GM23338 (cell line): ENCODE measurements around the gene TXN. TPM values are rescaled to one million over a fixed set of nuclear protein-coding genes. Genes with fewer than 3 reads are reported as not detected.

Experiments
- ATAC-seq: fragments of 200-7000 bp; cut with Tn5 transposase; 3 replicates; pipeline ENCODE4 v1.9.1; 2020
- DNase-seq: peaks from one replicate; pipeline ENCODE4 v3.0.0-alpha.2; 2015; ENCODE audit warnings: low spot score
- H2AFZ ChIP-seq: fragments of 200-600 bp; sonication (generic); 2 replicates; pipeline ENCODE4 v1.8.0; 2016; ENCODE audit warnings: antibody characterized with exemption, mild to moderate bottlenecking, moderate library complexity
- H3F3A ChIP-seq: fragments of 200-600 bp; sonication (generic); replicated peaks from 2 replicates; pipeline ENCODE4 v1.8.0; 2017; ENCODE audit warnings: antibody characterized with exemption, mixed run types, low read depth
- H3K27ac ChIP-seq: fragments of 200-600 bp; sonication (generic); 2 replicates; pipeline ENCODE4 v1.6.1; 2016; ENCODE audit warnings: low read depth
- H3K27me3 ChIP-seq: fragments of 200-600 bp; sonication (generic); 2 replicates; pipeline ENCODE4 v1.8.0; 2016; ENCODE audit warnings: mild to moderate bottlenecking, mixed run types, moderate library complexity; ENCODE audit not compliant: insufficient read depth
- H3K36me3 ChIP-seq: fragments of 200-600 bp; sonication (generic); 2 replicates; pipeline ENCODE4 v1.8.0; 2016; ENCODE audit warnings: mild to moderate bottlenecking; ENCODE audit not compliant: insufficient read depth
- H3K4me1 ChIP-seq: fragments of 200-600 bp; sonication (generic); 2 replicates; pipeline ENCODE4 v1.8.0; 2016; ENCODE audit warnings: mild to moderate bottlenecking, moderate library complexity; ENCODE audit not compliant: insufficient read depth
- H3K4me2 ChIP-seq: fragments of 200-600 bp; sonication (generic); 2 replicates; pipeline ENCODE4 v1.7.1; 2017; ENCODE audit warnings: mixed run types
- H3K4me3 ChIP-seq: fragments of 200-600 bp; sonication (generic); 2 replicates; pipeline ENCODE4 v1.6.1; 2016; ENCODE audit warnings: mixed run types
- H3K79me2 ChIP-seq: fragments of 200-600 bp; sonication (generic); replicated peaks from 2 replicates; pipeline ENCODE4 v1.8.0; 2017; ENCODE audit warnings: mild to moderate bottlenecking; ENCODE audit not compliant: insufficient read depth
- H3K9me2 ChIP-seq: fragments of 200-600 bp; sonication (generic); 2 replicates; pipeline ENCODE4 v1.8.0; 2017; ENCODE audit not compliant: insufficient read depth
- H4K20me1 ChIP-seq: fragments of 200-600 bp; sonication (generic); replicated peaks from 2 replicates; pipeline ENCODE4 v1.8.0; 2017; ENCODE audit warnings: mild to moderate bottlenecking; ENCODE audit not compliant: insufficient read depth
- H3K27ac Mint-ChIP-seq: 2 replicates; pipeline ENCODE4 v1.8.0; 2020; ENCODE audit warnings: inconsistent platforms, mild to moderate bottlenecking, moderate library complexity, mixed read lengths
- H3K27me3 Mint-ChIP-seq: 3 replicates; pipeline ENCODE4 v1.8.0; 2022; ENCODE audit warnings: low read depth, mild to moderate bottlenecking, moderate library complexity, mixed read lengths, inconsistent platforms; ENCODE audit not compliant: insufficient read depth, poor library complexity
- H3K36me3 Mint-ChIP-seq: 3 replicates; pipeline ENCODE4 v1.8.0; 2021; ENCODE audit warnings: low read depth, mild to moderate bottlenecking, inconsistent platforms, moderate library complexity, mixed read lengths
- H3K4me1 Mint-ChIP-seq: 3 replicates; pipeline ENCODE4 v1.8.0; 2020; ENCODE audit warnings: mild to moderate bottlenecking, inconsistent platforms, mixed read lengths
- H3K4me3 Mint-ChIP-seq: 3 replicates; pipeline ENCODE4 v1.8.0; 2021; ENCODE audit warnings: moderate library complexity, mild to moderate bottlenecking, inconsistent platforms, mixed read lengths
- H3K9me3 Mint-ChIP-seq: 3 replicates; pipeline ENCODE4 v1.8.0; 2020; ENCODE audit warnings: moderate library complexity, mild to moderate bottlenecking, inconsistent platforms, mixed read lengths
- CREB1 ChIP-seq: fragments of 250-450 bp; sonication (Bioruptor Pico); IDR thresholded peaks from 2 replicates; pipeline ENCODE4 v1.5.0; 2020; ENCODE audit warnings: low read depth, mild to moderate bottlenecking, moderate library complexity
- EZH2phosphoT487 ChIP-seq: fragments of 200-600 bp; sonication (generic); IDR thresholded peaks from one replicate; pipeline ENCODE4 v1.8.1; 2018; ENCODE audit warnings: antibody characterized with exemption; ENCODE audit not compliant: unreplicated experiment
- JUNB ChIP-seq: IDR thresholded peaks from one replicate; pipeline ENCODE4 v1.6.1; 2016; ENCODE audit warnings: antibody characterized with exemption; ENCODE audit not compliant: unreplicated experiment
- NANOG ChIP-seq: IDR thresholded peaks from 2 replicates; pipeline ENCODE4 v1.6.1; 2016; ENCODE audit warnings: antibody characterized with exemption, borderline replicate concordance
- POLR2AphosphoS5 ChIP-seq: IDR thresholded peaks from 2 replicates; pipeline ENCODE4 v1.6.1; 2016; ENCODE audit warnings: antibody characterized with exemption, low read depth
- STAT1 ChIP-seq: IDR thresholded peaks from one replicate; pipeline ENCODE4 v1.6.1; 2016; ENCODE audit warnings: antibody characterized with exemption; ENCODE audit not compliant: unreplicated experiment
- ZNF114 ChIP-seq: fragments of 250-450 bp; sonication (Bioruptor Pico); IDR thresholded peaks from 2 replicates; pipeline ENCODE4 v1.5.0; 2020; ENCODE audit warnings: mild to moderate bottlenecking, moderate library complexity
- ZNF331 ChIP-seq: fragments of 250-450 bp; sonication (Bioruptor Pico); IDR thresholded peaks from 2 replicates; pipeline ENCODE4 v1.5.0; 2020; ENCODE audit warnings: low read depth, mild to moderate bottlenecking, moderate library complexity
- polyA plus RNA-seq: library from polyadenylated mRNA; unstranded; fragments of >200 nt; fragmentation: Nextera tagmentation; extraction: Ambion mirVana; gene quantifications from 2 replicates; pipeline ENCODE4 v1.2.1, GENCODE V29; 2016
- total RNA-seq: library from RNA; depleted of rRNA; stranded (reverse); fragments of >200 nt; shearing (Covaris generic); gene quantifications from 2 replicates; pipeline ENCODE4 v1.2.3, GENCODE V29; 2014
- TF ChIP-seq, protein P1 (sequence below), 2 experiments: fragments of 200-600 bp in 1 of 2; sonication (generic) in 1 of 2; conservative IDR thresholded peaks; 2 replicates each; pipeline versions ENCODE4 v1.5.1 to v1.6.1; 2016 to 2017; ENCODE audit warnings: antibody characterized with exemption in 2 of 2, low read depth in 2 of 2, mild to moderate bottlenecking in 2 of 2, moderate library complexity in 1 of 2
- TF ChIP-seq, protein P2 (sequence below): IDR thresholded peaks from one replicate; pipeline ENCODE4 v1.6.1; 2018; ENCODE audit warnings: antibody characterized with exemption; ENCODE audit not compliant: unreplicated experiment

The TXN gene
- total and polyA plus RNA-seq, 2 experiments from 2014 or later, result 177 to 1,031 TPM

DNA sequence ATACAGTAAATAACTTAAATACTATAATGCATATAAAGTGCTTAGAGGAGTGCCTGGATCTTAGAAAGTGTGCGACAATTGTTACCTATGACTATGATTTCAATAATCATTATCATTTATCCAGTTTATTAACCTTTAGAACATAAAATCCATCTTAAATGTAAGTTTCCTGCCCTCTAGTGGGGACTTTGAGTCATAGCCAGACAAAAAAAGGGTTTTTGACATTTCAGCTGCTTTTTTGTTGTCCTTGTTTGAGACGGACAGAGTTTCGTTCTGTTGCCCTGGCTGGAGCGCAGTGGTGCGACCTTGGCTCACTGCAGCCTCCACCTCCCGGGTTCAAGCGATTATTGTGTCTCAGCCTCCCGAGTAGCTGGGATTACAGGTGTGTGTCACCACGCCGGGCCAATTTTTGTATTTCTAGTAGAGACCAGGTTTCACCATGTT lies 38.6 kb downstream of the TXN start:
- no peak overlapping the region for H3K4me2 ChIP-seq
- H3K36me3 Mint-ChIP-seq, result no peaks in the 10 kb centered on the region
- 0 out of 2 replicates have a peak, but pooled peaks cover 4% of the 10 kb centered on the region for H3K9me2 ChIP-seq
- ATAC-seq, result no peak
- H3K4me3 ChIP-seq, result no peak overlapping the region
- H3K27ac Mint-ChIP-seq, result no peak overlapping the region
- peak; percentile 78 for DNase-seq
- TF ChIP-seq, protein P1, sequence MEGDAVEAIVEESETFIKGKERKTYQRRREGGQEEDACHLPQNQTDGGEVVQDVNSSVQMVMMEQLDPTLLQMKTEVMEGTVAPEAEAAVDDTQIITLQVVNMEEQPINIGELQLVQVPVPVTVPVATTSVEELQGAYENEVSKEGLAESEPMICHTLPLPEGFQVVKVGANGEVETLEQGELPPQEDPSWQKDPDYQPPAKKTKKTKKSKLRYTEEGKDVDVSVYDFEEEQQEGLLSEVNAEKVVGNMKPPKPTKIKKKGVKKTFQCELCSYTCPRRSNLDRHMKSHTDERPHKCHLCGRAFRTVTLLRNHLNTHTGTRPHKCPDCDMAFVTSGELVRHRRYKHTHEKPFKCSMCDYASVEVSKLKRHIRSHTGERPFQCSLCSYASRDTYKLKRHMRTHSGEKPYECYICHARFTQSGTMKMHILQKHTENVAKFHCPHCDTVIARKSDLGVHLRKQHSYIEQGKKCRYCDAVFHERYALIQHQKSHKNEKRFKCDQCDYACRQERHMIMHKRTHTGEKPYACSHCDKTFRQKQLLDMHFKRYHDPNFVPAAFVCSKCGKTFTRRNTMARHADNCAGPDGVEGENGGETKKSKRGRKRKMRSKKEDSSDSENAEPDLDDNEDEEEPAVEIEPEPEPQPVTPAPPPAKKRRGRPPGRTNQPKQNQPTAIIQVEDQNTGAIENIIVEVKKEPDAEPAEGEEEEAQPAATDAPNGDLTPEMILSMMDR (conservative IDR thresholded peaks at IDR 0.05; ENCODE audit: low read depth in 2 of 2), result peak; percentile 67 to 84
- TF ChIP-seq CREB1 (CRISPR knock-in tag), result no peak
- H2AFZ ChIP-seq, result peak overlapping the region; percentile 64; the same call in 1 of the 2 replicates
- H3K27ac ChIP-seq, result no peak overlapping the region
- no peaks in the 10 kb centered on the region for H3K27me3 ChIP-seq
- no peaks in the 10 kb centered on the region for H3F3A ChIP-seq
- no peaks in the 10 kb centered on the region for H3K4me1 ChIP-seq
- H3K9me3 Mint-ChIP-seq, result peaks cover 5% of the 10 kb centered on the region; the same call in 2 of the 3 replicates
- no peaks in the 10 kb centered on the region for H3K79me2 ChIP-seq
- H4K20me1 ChIP-seq, result no peaks in the 10 kb centered on the region
- H3K4me3 Mint-ChIP-seq, result no peak overlapping the region
- no peaks in the 10 kb centered on the region for H3K36me3 ChIP-seq
- peaks cover 3% of the 10 kb centered on the region for H3K27me3 Mint-ChIP-seq
- no peaks in the 10 kb centered on the region for H3K4me1 Mint-ChIP-seq

DNA sequence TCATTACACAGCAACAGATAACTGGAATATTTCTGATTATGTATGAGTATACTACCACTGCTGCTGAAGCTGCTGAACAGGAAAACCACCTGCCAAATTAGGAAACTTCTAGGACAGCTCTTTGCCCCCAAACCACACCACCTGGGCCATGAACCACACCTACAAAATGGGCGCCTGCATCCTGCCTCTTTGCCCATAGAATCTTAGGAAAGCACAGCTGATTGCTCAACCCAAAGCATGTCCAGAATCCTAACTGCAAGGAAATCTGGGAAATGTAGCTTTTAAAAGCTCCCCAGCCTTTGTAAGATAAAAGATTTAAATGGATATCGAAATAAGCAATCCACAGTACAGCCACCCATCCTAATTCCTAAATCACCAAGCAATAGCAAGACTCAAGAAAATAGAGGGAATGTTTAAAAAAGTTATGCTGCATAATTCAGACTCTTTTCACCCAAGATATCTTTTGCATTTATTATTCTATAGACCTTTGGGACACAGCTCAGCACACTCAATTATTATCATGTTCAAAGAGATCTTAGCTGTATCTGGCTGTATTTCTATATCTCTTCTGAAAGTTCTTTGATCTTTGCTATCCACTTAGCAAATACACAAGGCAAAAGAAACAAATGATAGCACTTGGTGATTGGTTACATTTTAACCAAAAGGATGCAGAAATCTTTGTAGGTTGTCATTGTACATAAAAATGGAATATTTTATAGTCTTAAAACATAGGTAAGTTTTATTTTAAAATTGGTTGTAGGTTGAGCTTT lies 41.5 kb downstream of the TXN start:
- Mint-ChIP-seq H3K27me3 (peaks cover 3% of the 10 kb centered on the region), H3K4me3 (no peak overlapping the region), H3K9me3 (0 out of 3 replicates have a peak, but pooled peaks cover 6% of the 10 kb centered on the region), H3K27ac (no peak overlapping the region), H3K36me3 (peaks cover 6% of the 10 kb centered on the region; the same call in 2 of the 3 replicates), H3K4me1 (no peaks in the 10 kb centered on the region)
- H3K4me3 ChIP-seq, result no peak overlapping the region
- no peak overlapping the region for H3K27ac ChIP-seq
- H3K27me3 ChIP-seq, result no peaks in the 10 kb centered on the region
- no peak for DNase-seq
- H3K36me3 ChIP-seq, result no peaks in the 10 kb centered on the region
- TF ChIP-seq, protein P2, sequence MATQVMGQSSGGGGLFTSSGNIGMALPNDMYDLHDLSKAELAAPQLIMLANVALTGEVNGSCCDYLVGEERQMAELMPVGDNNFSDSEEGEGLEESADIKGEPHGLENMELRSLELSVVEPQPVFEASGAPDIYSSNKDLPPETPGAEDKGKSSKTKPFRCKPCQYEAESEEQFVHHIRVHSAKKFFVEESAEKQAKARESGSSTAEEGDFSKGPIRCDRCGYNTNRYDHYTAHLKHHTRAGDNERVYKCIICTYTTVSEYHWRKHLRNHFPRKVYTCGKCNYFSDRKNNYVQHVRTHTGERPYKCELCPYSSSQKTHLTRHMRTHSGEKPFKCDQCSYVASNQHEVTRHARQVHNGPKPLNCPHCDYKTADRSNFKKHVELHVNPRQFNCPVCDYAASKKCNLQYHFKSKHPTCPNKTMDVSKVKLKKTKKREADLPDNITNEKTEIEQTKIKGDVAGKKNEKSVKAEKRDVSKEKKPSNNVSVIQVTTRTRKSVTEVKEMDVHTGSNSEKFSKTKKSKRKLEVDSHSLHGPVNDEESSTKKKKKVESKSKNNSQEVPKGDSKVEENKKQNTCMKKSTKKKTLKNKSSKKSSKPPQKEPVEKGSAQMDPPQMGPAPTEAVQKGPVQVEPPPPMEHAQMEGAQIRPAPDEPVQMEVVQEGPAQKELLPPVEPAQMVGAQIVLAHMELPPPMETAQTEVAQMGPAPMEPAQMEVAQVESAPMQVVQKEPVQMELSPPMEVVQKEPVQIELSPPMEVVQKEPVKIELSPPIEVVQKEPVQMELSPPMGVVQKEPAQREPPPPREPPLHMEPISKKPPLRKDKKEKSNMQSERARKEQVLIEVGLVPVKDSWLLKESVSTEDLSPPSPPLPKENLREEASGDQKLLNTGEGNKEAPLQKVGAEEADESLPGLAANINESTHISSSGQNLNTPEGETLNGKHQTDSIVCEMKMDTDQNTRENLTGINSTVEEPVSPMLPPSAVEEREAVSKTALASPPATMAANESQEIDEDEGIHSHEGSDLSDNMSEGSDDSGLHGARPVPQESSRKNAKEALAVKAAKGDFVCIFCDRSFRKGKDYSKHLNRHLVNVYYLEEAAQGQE, result no peak
- no peak for TF ChIP-seq EZH2phosphoT487
- no peak for TF ChIP-seq JUNB
- TF ChIP-seq ZNF331 (CRISPR knock-in tag), result no peak
- TF ChIP-seq NANOG, result no peak
- TF ChIP-seq ZNF114, result no peak
- TF ChIP-seq POLR2AphosphoS5, result no peak
- TF ChIP-seq STAT1, result no peak
- 0 out of 2 replicates have a peak, but pooled peaks cover 4% of the 10 kb centered on the region for H3K9me2 ChIP-seq
- H2AFZ ChIP-seq, result no peak overlapping the region
- no peak for ATAC-seq
- no peak overlapping the region for H3K4me2 ChIP-seq
- no peaks in the 10 kb centered on the region for H3K4me1 ChIP-seq
- H3F3A ChIP-seq, result no peaks in the 10 kb centered on the region
- no peaks in the 10 kb centered on the region for H4K20me1 ChIP-seq
- no peaks in the 10 kb centered on the region for H3K79me2 ChIP-seq
